Upper lobe of left lung (tissue), 6 donors: ENCODE results near the gene CYBC1. TPM values are rescaled to one million over a fixed set of nuclear protein-coding genes. Genes with fewer than 3 reads are reported as not detected.

Source experiments
- ATAC-seq, 2 donors: fragments of 200-7000 bp; cut with Tn5 transposase; one replicate each; pipeline ENCODE4 v1.9.1; 2022; ENCODE audit warnings: mild to moderate bottlenecking in 2 of 2, moderate library complexity in 2 of 2; ENCODE audit not compliant: low FRiP score in 2 of 2
- DNase-seq, 2 donors: peaks; one replicate each; pipeline ENCODE4 v3.0.0-alpha.2; 2019 to 2020
- H3K27ac ChIP-seq, 4 donors: fragments of 200-600 bp; sonication (generic); one replicate each; pipeline ENCODE4 v1.5.1; 2016 to 2019
- H3K27me3 ChIP-seq, 4 donors: fragments of 200-600 bp; sonication (generic); one replicate each; pipeline ENCODE4 v1.5.1; 2017 to 2019
- H3K36me3 ChIP-seq, 4 donors: fragments of 200-600 bp; sonication (generic); one replicate each; pipeline ENCODE4 v1.5.1; 2016 to 2019
- H3K4me1 ChIP-seq, 4 donors: fragments of 200-600 bp; sonication (generic); one replicate each; pipeline ENCODE4 v1.5.1; 2018 to 2019
- H3K4me3 ChIP-seq, 4 donors: fragments of 200-600 bp; sonication (generic); one replicate each; pipeline ENCODE4 v1.5.1; 2017 to 2019; ENCODE audit warnings: mild to moderate bottlenecking in 2 of 4, moderate library complexity in 1 of 4
- H3K9me3 ChIP-seq, 4 donors: fragments of 200-600 bp; sonication (generic); one replicate each; pipeline ENCODE4 v1.5.1; 2018 to 2019
- EP300 ChIP-seq, 4 donors: sonication (generic); formaldehyde crosslinking; IDR thresholded peaks; one replicate each; pipeline ENCODE4 v1.5.1; 2017; ENCODE audit warnings: antibody characterized with exemption in 4 of 4, control low read depth in 2 of 4
- POLR2A ChIP-seq, 4 donors: fragments of 450-650 bp; IDR thresholded peaks; one replicate each; pipeline ENCODE4 v1.5.1; 2016 to 2017; ENCODE audit warnings: antibody characterized with exemption in 4 of 4, mild to moderate bottlenecking in 2 of 4
- POLR2AphosphoS5 ChIP-seq, 2 donors: sonication (generic); formaldehyde crosslinking; IDR thresholded peaks; one replicate each; pipeline ENCODE4 v1.5.1; 2017; ENCODE audit warnings: antibody characterized with exemption in 2 of 2
- WGBS, 2 donors: methylation state at CpG; one replicate each; pipeline ENCODE4 v1.1.5; 2017 to 2018; 5-methylcytosine and 5-hydroxymethylcytosine counted together
- total RNA-seq, 6 donors: library from RNA; depleted of rRNA in 4 of 6; stranded (reverse); fragments of >200 nt in 4 of 6; gene quantifications; one replicate each; pipeline versions ENCODE4 v1.1.0 to v1.2.1, GENCODE V29; 2016 to 2021
- TF ChIP-seq, protein P1 (sequence below), 6 experiments: fragments of 450-650 bp in 4 of 6; fragments of 200-600 bp in 2 of 6; sonication (generic) in 2 of 6; IDR thresholded peaks; one replicate each; pipeline ENCODE4 v1.5.1; 2016 to 2019; ENCODE audit warnings: antibody characterized with exemption in 6 of 6
- donor health status: DM: no; HTN: no; CAD: no; lungs with moderate emphysema.
- donor health status: DM: no; HTN: yes; CAD: no; lungs with severe emphysema.

The CYBC1 gene
- total RNA-seq, 6 donors from 2014 or later = 74.9 to 193 (median 108) TPM

DNA sequence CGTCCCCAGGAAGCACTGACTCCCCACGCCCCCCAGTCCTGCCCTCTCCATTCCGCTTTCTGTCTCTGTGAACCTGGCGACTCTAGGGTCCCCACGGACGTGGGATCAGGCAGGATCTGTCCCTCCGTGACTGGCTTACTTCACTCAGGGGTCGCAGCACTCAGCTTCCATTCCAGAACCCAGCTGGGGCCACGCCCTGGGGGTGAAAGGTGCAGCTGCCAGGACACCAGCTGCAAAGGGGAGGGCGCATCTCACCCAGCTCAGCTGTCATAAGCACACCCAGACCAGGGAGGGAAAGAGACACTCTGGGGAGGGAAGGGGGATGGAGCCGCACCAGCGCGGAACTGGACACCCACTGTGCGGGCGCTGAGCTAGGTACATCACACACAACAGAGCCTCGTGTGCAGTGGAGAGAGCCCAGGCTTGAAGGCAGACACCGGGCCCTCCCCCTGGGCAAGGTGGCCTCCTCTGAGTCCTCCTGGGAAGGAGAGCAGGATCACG, 50.9 kb downstream of the CYBC1 start:
- Histone ChIP-seq H3K27ac (no peak overlapping the region), H3K36me3 (peaks cover 0 to 48% (median 28%) of the 10 kb centered on the region in 4 donors)
- TF ChIP-seq, protein P1, sequence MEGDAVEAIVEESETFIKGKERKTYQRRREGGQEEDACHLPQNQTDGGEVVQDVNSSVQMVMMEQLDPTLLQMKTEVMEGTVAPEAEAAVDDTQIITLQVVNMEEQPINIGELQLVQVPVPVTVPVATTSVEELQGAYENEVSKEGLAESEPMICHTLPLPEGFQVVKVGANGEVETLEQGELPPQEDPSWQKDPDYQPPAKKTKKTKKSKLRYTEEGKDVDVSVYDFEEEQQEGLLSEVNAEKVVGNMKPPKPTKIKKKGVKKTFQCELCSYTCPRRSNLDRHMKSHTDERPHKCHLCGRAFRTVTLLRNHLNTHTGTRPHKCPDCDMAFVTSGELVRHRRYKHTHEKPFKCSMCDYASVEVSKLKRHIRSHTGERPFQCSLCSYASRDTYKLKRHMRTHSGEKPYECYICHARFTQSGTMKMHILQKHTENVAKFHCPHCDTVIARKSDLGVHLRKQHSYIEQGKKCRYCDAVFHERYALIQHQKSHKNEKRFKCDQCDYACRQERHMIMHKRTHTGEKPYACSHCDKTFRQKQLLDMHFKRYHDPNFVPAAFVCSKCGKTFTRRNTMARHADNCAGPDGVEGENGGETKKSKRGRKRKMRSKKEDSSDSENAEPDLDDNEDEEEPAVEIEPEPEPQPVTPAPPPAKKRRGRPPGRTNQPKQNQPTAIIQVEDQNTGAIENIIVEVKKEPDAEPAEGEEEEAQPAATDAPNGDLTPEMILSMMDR (IDR thresholded peaks at IDR 0.05) = no peak
- TF ChIP-seq EP300 (IDR thresholded peaks at IDR 0.05) (no peak), POLR2AphosphoS5 (IDR thresholded peaks at IDR 0.05) (no peak), POLR2A (IDR thresholded peaks at IDR 0.05) (no peak)

DNA sequence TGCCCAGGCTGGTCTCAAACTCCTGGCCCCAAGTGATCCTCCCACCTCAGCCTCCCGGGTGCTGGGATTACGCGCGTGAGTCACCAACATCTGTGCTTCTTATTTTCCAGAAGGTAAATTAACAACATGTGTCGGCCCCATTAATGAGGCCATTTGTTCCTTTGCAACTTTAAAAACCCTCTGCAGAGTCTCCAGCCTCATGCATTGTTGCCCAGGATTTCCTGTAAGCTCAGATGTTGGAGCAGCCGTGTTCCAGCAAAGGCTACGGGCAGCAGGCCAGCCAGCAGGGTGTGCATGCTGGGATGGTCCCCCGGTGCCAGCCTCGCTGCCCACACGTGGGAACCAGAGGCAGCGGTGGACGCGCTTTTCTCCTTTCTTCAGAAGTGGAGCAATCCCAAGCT, 51.5 kb downstream of the CYBC1 start:
- DNase-seq (peak in 1 of 2 donors; percentile 68), ATAC-seq (peak in 1 of 2 donors; percentile 62)
- Histone ChIP-seq H3K4me1 (peaks cover 0 to 19% (median 4%) of the 10 kb centered on the region in 4 donors), H3K36me3 (peaks cover 0 to 52% (median 25%) of the 10 kb centered on the region in 4 donors), H3K27me3 (no peaks in the 10 kb centered on the region), H3K27ac (no peak overlapping the region), H3K4me3 (no peak overlapping the region), H3K9me3 (no peaks in the 10 kb centered on the region)
- 70 to 72% methylated on average over 13 of the region's 13 CpGs for WGBS, 2 donors
- TF ChIP-seq, protein P1 (IDR thresholded peaks at IDR 0.05) = no peak
- TF ChIP-seq EP300 (IDR thresholded peaks at IDR 0.05) (no peak), POLR2A (IDR thresholded peaks at IDR 0.05) (no peak), POLR2AphosphoS5 (IDR thresholded peaks at IDR 0.05) (no peak)

More for the DNA sequence above, 50.9 kb downstream of the CYBC1 start:
- peaks cover 0 to 19% (median 4%) of the 10 kb centered on the region in 4 donors for H3K4me1 ChIP-seq
- no peaks in the 10 kb centered on the region for H3K27me3 ChIP-seq
- ATAC-seq (peak in 1 of 2 donors; percentile 43), DNase-seq (no peak)
- WGBS, 2 donors = 85 to 86% methylated on average over 11 to 18 of the region's 18 CpGs
- no peak overlapping the region for H3K4me3 ChIP-seq
- no peaks in the 10 kb centered on the region for H3K9me3 ChIP-seq

DNA sequence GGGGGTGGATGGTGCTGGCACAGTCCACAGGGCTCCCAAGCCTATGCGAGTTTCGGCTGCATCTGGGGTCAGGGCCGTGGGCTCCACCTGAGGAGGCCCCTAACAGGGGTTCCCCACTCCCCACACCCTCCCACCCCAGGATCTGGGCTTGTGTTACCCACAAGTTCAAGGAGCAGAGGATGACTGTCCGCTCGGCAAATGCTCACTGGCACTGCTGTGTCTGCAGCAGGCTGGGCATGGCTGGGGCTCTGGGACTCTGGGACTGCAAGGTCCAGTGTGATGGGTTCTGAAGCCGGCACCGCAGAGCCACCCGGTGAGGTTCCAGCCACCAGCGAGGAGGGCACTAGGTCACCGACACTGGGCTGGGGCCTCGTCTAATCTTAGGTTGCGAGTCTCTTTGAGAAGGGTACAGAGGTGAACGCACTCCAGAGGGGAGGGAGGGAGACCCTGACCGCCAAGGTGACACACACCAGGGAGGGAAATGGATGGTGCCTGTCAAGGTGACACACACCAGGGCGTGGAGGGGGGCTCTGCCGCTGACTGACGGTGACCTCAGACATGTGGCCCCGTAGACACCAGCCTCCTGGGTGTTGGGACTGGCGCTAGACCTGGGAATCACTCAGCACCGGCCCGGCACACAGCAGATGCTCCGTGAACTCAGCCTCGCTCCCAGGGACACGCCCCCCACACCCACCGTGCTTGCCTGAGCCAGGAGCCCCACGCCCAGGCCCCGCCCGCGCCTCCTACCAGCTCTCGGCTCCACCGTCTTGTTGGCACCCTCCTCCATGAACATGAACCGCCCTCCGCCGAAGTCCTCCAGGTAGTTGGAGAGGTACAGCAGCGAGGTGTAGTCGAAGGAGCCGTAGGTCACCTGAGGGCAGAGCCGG, 52.9 kb downstream of the CYBC1 start:
- WGBS, 2 donors = 87 to 88% methylated on average over 31 to 36 of the region's 38 CpGs
- peak in 1 of 2 donors; percentile 74 for DNase-seq
- H3K4me3 ChIP-seq = no peak overlapping the region
- H3K27me3 ChIP-seq = no peaks in the 10 kb centered on the region
- ATAC-seq = peak in 1 of 2 donors; percentile 32
- TF ChIP-seq POLR2AphosphoS5 (IDR thresholded peaks at IDR 0.05) = no peak
- TF ChIP-seq POLR2A (IDR thresholded peaks at IDR 0.05) = no peak
- TF ChIP-seq EP300 (IDR thresholded peaks at IDR 0.05) = no peak
- TF ChIP-seq, protein P1 (IDR thresholded peaks at IDR 0.05) = no peak
- H3K27ac ChIP-seq = no peak overlapping the region
- H3K36me3 ChIP-seq = peaks cover 0 to 49% (median 19%) of the 10 kb centered on the region in 4 donors
- peaks cover 0 to 19% (median 4%) of the 10 kb centered on the region in 4 donors for H3K4me1 ChIP-seq
- H3K9me3 ChIP-seq = no peaks in the 10 kb centered on the region

DNA sequence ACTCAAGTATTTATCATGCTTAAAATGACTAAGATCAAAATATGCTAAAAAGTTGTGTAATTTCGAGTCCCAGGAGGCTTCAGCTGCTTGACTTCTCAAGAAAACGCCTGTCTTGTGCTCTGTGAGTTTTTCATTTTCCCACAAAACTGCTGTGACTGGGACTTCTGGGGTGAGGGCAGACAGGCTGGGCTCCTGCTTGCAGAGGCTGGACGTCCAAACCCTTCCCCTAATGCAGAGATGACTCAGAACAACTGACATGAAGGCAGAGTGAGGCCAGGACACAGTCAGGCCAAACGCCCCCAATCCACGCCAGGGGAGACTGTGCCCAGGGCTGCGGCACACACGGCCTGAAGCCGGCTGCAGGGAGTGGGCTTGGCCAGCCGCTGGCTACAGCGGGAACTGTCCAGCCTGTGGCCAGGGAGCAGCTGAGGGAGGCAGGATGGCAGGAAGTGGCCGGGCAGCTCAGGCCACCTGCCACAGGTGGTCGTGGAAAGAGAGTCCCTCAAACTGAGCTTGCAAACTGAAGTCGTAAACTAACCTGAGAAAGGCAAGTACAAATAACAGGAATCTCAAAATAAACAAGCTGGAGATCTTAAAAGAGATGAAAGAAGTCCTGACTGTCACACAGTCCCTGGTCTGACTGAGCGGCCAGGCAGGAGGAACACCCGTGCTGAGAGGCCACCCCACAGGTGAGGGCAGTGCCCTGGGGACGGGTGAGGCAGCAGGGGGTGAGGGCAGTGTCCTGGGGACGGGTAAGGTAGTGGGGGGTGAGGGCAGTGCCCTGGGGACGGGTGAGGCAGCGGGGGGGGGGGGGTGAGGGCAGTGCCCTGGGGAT, 53.7 kb downstream of the CYBC1 start:
- no peak for TF ChIP-seq POLR2A (IDR thresholded peaks at IDR 0.05)
- TF ChIP-seq, protein P1 (IDR thresholded peaks at IDR 0.05) = no peak
- TF ChIP-seq EP300 (IDR thresholded peaks at IDR 0.05) = no peak
- no peak for TF ChIP-seq POLR2AphosphoS5 (IDR thresholded peaks at IDR 0.05)
- peak in 1 of 2 donors; percentile 81 for ATAC-seq
- 76 to 84% methylated on average over 10 to 19 of the region's 19 CpGs for WGBS, 2 donors
- Histone ChIP-seq H3K4me1 (peaks cover 0 to 19% (median 4%) of the 10 kb centered on the region in 4 donors), H3K4me3 (no peak overlapping the region), H3K9me3 (no peaks in the 10 kb centered on the region), H3K27ac (no peak overlapping the region), H3K27me3 (no peaks in the 10 kb centered on the region), H3K36me3 (peaks cover 2 to 49% (median 18%) of the 10 kb centered on the region in 4 donors)
- no peak for DNase-seq
